OCI-LY7 (cell line): ENCODE measurements around the gene FGFRL1.
"Not testable (repeated sequence)": the region's sequence is repeated elsewhere in the genome, so short reads cannot be mapped to it uniquely, and the experiment has no call there.

Experiments used
- CTCF ChIP-seq: fragments of 200-600 bp; sonication (generic); conservative IDR thresholded peaks from 2 replicates; pipeline ENCODE4 v1.5.1; 2014; ENCODE audit warnings: mild to moderate bottlenecking, antibody characterized with exemption, low read length, moderate library complexity, mixed read lengths
- EZH2phosphoT487 ChIP-seq: fragments of 200-600 bp; sonication (generic); IDR thresholded peaks from 2 replicates; pipeline ENCODE4 v1.6.1; 2018; ENCODE audit warnings: low read depth, borderline replicate concordance, mild to moderate bottlenecking, mixed run types, antibody characterized with exemption, low read length, moderate library complexity, mixed read lengths

GRCh38 chr4:1055243-1055701 is 43.8 kb downstream of the FGFRL1 start:
- TF ChIP-seq CTCF, EZH2phosphoT487: not testable (repeated sequence)
